Caco-2 (cell line): ENCODE measurements around the gene AK9. TPM values are rescaled to one million over a fixed set of nuclear protein-coding genes. Genes with fewer than 3 reads are reported as not detected.
"Not testable (repeated sequence)": the region's sequence is repeated elsewhere in the genome, so short reads cannot be mapped to it uniquely, and the experiment has no call there.

ENCODE experiments used
- BruUV-seq: library from RNA; stranded (reverse); fragments of 400-500 nt; replicated peaks from 2 replicates; lab custom pipeline; 2021; lab: Mats Ljungman, UMichigan
- CTCF ChIA-PET: fragments of 300-600 bp; sonication (Branson Sonifier 250); formaldehyde crosslinking; loops from one replicate; lab custom pipeline; 2022; ENCODE audit warnings: antibody characterized with exemption; lab: Charles Lee
- POLR2A ChIA-PET: fragments of 300-600 bp; sonication (Branson Sonifier 250); formaldehyde crosslinking; loops from one replicate; lab custom pipeline; 2022; ENCODE audit warnings: antibody characterized with exemption; lab: Charles Lee
- DNase-seq, 2 experiments: peaks; one replicate each; pipeline versions ENCODE4 v3.0.0 to v3.0.0-alpha.2; 2020 to 2022
- H3K27me3 ChIP-seq: replicated peaks from 2 replicates; pipeline ENCODE4 v1.6.0; 2011; ENCODE audit warnings: low read length; ENCODE audit not compliant: control insufficient read depth, insufficient read depth
- H3K36me3 ChIP-seq: 2 replicates; pipeline ENCODE4 v1.5.1; 2011; ENCODE audit warnings: low read length; ENCODE audit not compliant: control insufficient read depth, insufficient read depth
- H3K4me1 ChIP-seq: fragments of 250-450 bp; sonication (Bioruptor Pico); 2 replicates; pipeline ENCODE4 v1.5.1; 2020; ENCODE audit warnings: mild to moderate bottlenecking
- H3K4me3 ChIP-seq: 2 replicates; pipeline ENCODE4 v1.5.1; 2011; ENCODE audit warnings: low read depth, mild to moderate bottlenecking, control low read depth, low read length
- H3K9me3 ChIP-seq: fragments of 250-450 bp; sonication (Bioruptor Pico); 2 replicates; pipeline ENCODE4 v1.5.1; 2020; ENCODE audit warnings: mild to moderate bottlenecking, moderate library complexity
- H3K27ac Mint-ChIP-seq: one replicate; pipeline ENCODE4 v1.8.0; 2022; ENCODE audit warnings: mixed read lengths; ENCODE audit not compliant: unreplicated experiment
- H3K27me3 Mint-ChIP-seq: one replicate; pipeline ENCODE4 v1.8.0; 2022; ENCODE audit warnings: mixed read lengths; ENCODE audit not compliant: insufficient read depth, unreplicated experiment
- H3K36me3 Mint-ChIP-seq: one replicate; pipeline ENCODE4 v1.8.0; 2022; ENCODE audit warnings: mild to moderate bottlenecking, mixed read lengths; ENCODE audit not compliant: insufficient read depth, unreplicated experiment
- H3K4me1 Mint-ChIP-seq: one replicate; pipeline ENCODE4 v1.8.0; 2022; ENCODE audit warnings: low read depth, mixed read lengths; ENCODE audit not compliant: unreplicated experiment
- H3K4me3 Mint-ChIP-seq: one replicate; pipeline ENCODE4 v1.8.0; 2022; ENCODE audit warnings: mild to moderate bottlenecking, moderate library complexity, mixed read lengths; ENCODE audit not compliant: unreplicated experiment
- H3K9me3 Mint-ChIP-seq: one replicate; pipeline ENCODE4 v1.8.0; 2022; ENCODE audit warnings: mixed read lengths; ENCODE audit not compliant: unreplicated experiment
- CTCF ChIP-seq, 2 experiments: fragments of 200-600 bp in 1 of 2; IDR thresholded peaks; 1 replicate in 1 of 2; 2 replicates in 1 of 2; pipeline versions ENCODE4 v1.5.1 to v1.8.0; 2011 to 2022; ENCODE audit warnings: antibody characterized with exemption in 1 of 2, control low read depth in 1 of 2, inconsistent platforms in 1 of 2, low read depth in 1 of 2, low read length in 1 of 2, mild to moderate bottlenecking in 1 of 2, moderate library complexity in 1 of 2; ENCODE audit not compliant: insufficient read depth in 1 of 2, severe bottlenecking in 1 of 2, unreplicated experiment in 1 of 2
- intact Hi-C: fragments of 100-400 bp; cut with micrococcal nuclease; formaldehyde crosslinking; loops from one replicate; pipeline ENCODE4 v1.10.0; 2022; ENCODE audit not compliant: unreplicated experiment
- total RNA-seq: library from RNA; stranded (reverse); gene quantifications from 2 replicates; pipeline ENCODE4 v1.2.3, GENCODE V29; 2022

AK9 gene
- total RNA-seq, 1 experiment from 2014 or later, result 3.4 TPM

- H3K4me1 ChIP-seq, result 0 out of 2 replicates have a peak, but pooled peaks cover 7% of the 10 kb centered on the region
- ChIA-PET CTCF (no interaction called here), POLR2A (no interaction called here)
- H3K27me3 ChIP-seq, result no peaks in the 10 kb centered on the region
- Mint-ChIP-seq H3K4me3 (no peak overlapping the region), H3K27ac (no peak overlapping the region), H3K27me3 (no peaks in the 10 kb centered on the region), H3K36me3 (no peaks in the 10 kb centered on the region), H3K4me1 (no peaks in the 10 kb centered on the region), H3K9me3 (no peaks in the 10 kb centered on the region)
- no peak overlapping the region for H3K4me3 ChIP-seq
- TF ChIP-seq CTCF (IDR thresholded peaks at IDR 0.05; ENCODE audit: insufficient read depth in 1 of 2, low read depth in 1 of 2, low read length in 1 of 2, severe bottlenecking in 1 of 2, unreplicated experiment in 1 of 2), result no peak
- intact Hi-C loops, result no loop called here
- no TSS peak for BruUV-seq
- no peak for DNase-seq
- H3K36me3 ChIP-seq, result no peaks in the 10 kb centered on the region
- H3K9me3 ChIP-seq, result no peaks in the 10 kb centered on the region
Observed at GRCh38 chr6:109687271-109687761, 3.7 kb downstream of the AK9 start.

- no peak for TF ChIP-seq CTCF (IDR thresholded peaks at IDR 0.05; ENCODE audit: insufficient read depth in 1 of 2, low read depth in 1 of 2, low read length in 1 of 2, severe bottlenecking in 1 of 2, unreplicated experiment in 1 of 2)
- no peaks in the 10 kb centered on the region for H3K27me3 Mint-ChIP-seq
Observed at GRCh38 chr6:109686566-109687265, 4.3 kb downstream of the AK9 start.

GRCh38 chr6:109678661-109679505 is 12.1 kb downstream of the AK9 start:
- DNase-seq, H3K4me3 ChIP-seq, H3K36me3 ChIP-seq, H3K27me3 ChIP-seq, intact Hi-C loops, H3K36me3 Mint-ChIP-seq, CTCF ChIA-PET, H3K9me3 ChIP-seq, H3K27me3 Mint-ChIP-seq, BruUV-seq, H3K4me3 Mint-ChIP-seq, H3K4me1 Mint-ChIP-seq, H3K27ac Mint-ChIP-seq, POLR2A ChIA-PET, H3K4me1 ChIP-seq: not testable (repeated sequence)
- peaks cover 22% of the 10 kb centered on the region for H3K9me3 Mint-ChIP-seq

More at GRCh38 chr6:109686566-109687265, 4.3 kb downstream of the AK9 start:
- H3K4me1 Mint-ChIP-seq, result no peaks in the 10 kb centered on the region
- ChIA-PET POLR2A (no interaction called here), CTCF (no interaction called here)
- H3K9me3 Mint-ChIP-seq, result peaks cover 5% of the 10 kb centered on the region
- no TSS peak for BruUV-seq
- H3K4me1 ChIP-seq, result 0 out of 2 replicates have a peak, but pooled peaks cover 1% of the 10 kb centered on the region
- H3K9me3 ChIP-seq, result no peaks in the 10 kb centered on the region
- intact Hi-C loops, result no loop called here
- no peak overlapping the region for H3K4me3 Mint-ChIP-seq
- no peak overlapping the region for H3K4me3 ChIP-seq
- no peak overlapping the region for H3K27ac Mint-ChIP-seq
- no peaks in the 10 kb centered on the region for H3K36me3 Mint-ChIP-seq
- DNase-seq, result no peak
- no peaks in the 10 kb centered on the region for H3K36me3 ChIP-seq
- H3K27me3 ChIP-seq, result no peaks in the 10 kb centered on the region
